Measurements from ENCODE around the gene SLC15A1. TPM values are rescaled to one million over a fixed set of nuclear protein-coding genes. Genes with fewer than 3 reads are reported as not detected.
A peak's percentile ranks its signal among the peaks of the same experiment; 100 is the strongest.

SLC15A1 gene
- 10 to 100 TPM; 16.8 to 35.7 TPM for total RNA-seq
- long read RNA-seq, transcript SLC15A1-202 (23 exons, 3,106 nt) = major isoform, 14 of 28 reads
- long read RNA-seq, partial matches to known transcripts = 3 of 28 reads
- long read RNA-seq, other reads (novel, unspliced or antisense) = 11 of 28 reads

GRCh38 chr13:98752467-98753290 lies at the start of gene SLC15A1:
Gene SLC15A1, minus strand, starts transcription at chr13:98752672. Its CDS starts 74 bp downstream, at chr13:98752598.
- intact Hi-C loops (cut with DNase I, micrococcal nuclease) = no loop called here

GRCh38 chr13:98801626-98802418 lies 49.4 kb upstream of the SLC15A1 start:
- no peak for ATAC-seq

More at GRCh38 chr13:98752467-98753290, at the start of gene SLC15A1:
- DNase-seq = peak in 1 of 2 donors; percentile 27
- ATAC-seq = peak; percentile 86

GRCh38 chr13:98800078-98800477 lies 47.6 kb upstream of the SLC15A1 start:
- ATAC-seq (no peak), DNase-seq (no peak)
- intact Hi-C loops (cut with DNase I, micrococcal nuclease) = no loop called here

More at GRCh38 chr13:98801626-98802418, 49.4 kb upstream of the SLC15A1 start:
- intact Hi-C loops (cut with DNase I, micrococcal nuclease) = no loop called here
- no peak for DNase-seq

- intact Hi-C loops (cut with DNase I, micrococcal nuclease) = no loop called here
- ATAC-seq (no peak), DNase-seq (no peak)
Measured at GRCh38 chr13:98798849-98799645, 46.6 kb upstream of the SLC15A1 start.

GRCh38 chr13:98797456-98797855 lies 45.0 kb upstream of the SLC15A1 start:
- no peak for DNase-seq
- ATAC-seq = no peak
- intact Hi-C loops (cut with DNase I, micrococcal nuclease) = no loop called here

- DNase-seq (no peak), ATAC-seq (no peak)
- intact Hi-C loops (cut with DNase I, micrococcal nuclease) = no loop called here
Measured at GRCh38 chr13:98796798-98797197, 44.3 kb upstream of the SLC15A1 start.

GRCh38 chr13:98796191-98796590 lies 43.7 kb upstream of the SLC15A1 start:
- ATAC-seq (no peak), DNase-seq (no peak)
- intact Hi-C loops (cut with DNase I, micrococcal nuclease) = no loop called here

GRCh38 chr13:98795220-98795619 lies 42.7 kb upstream of the SLC15A1 start:
- DNase-seq (no peak), ATAC-seq (no peak)
- intact Hi-C loops (cut with DNase I, micrococcal nuclease) = no loop called here

- DNase-seq = no peak
- intact Hi-C loops (cut with DNase I, micrococcal nuclease) = no loop called here
- no peak for ATAC-seq
Measured at GRCh38 chr13:98794498-98794897, 42.0 kb upstream of the SLC15A1 start.

GRCh38 chr13:98792785-98793495 lies 40.5 kb upstream of the SLC15A1 start:
- ATAC-seq = peak; percentile 69
- DNase-seq = no peak
- intact Hi-C loops (cut with DNase I, micrococcal nuclease) = no loop called here

GRCh38 chr13:98792321-98792720 lies 39.8 kb upstream of the SLC15A1 start:
- peak in 1 of 2 donors; percentile 43 for DNase-seq
- intact Hi-C loops (cut with DNase I, micrococcal nuclease) = no loop called here
- peak; percentile 97 for ATAC-seq

- intact Hi-C loops (cut with DNase I, micrococcal nuclease) = no loop called here
- ATAC-seq (no peak), DNase-seq (no peak)
Measured at GRCh38 chr13:98791611-98792010, 39.1 kb upstream of the SLC15A1 start.

- ATAC-seq (no peak), DNase-seq (no peak)
- intact Hi-C loops (cut with DNase I, micrococcal nuclease) = no loop called here
Measured at GRCh38 chr13:98787996-98788395, 35.5 kb upstream of the SLC15A1 start.

- ATAC-seq (no peak), DNase-seq (no peak)
- intact Hi-C loops (cut with DNase I, micrococcal nuclease) = no loop called here
Measured at GRCh38 chr13:98787173-98787572, 34.7 kb upstream of the SLC15A1 start.

- DNase-seq (no peak), ATAC-seq (no peak)
- intact Hi-C loops (cut with DNase I, micrococcal nuclease) = no loop called here
Measured at GRCh38 chr13:98786023-98786422, 33.6 kb upstream of the SLC15A1 start.

- ATAC-seq (no peak), DNase-seq (no peak)
- intact Hi-C loops (cut with DNase I, micrococcal nuclease) = no loop called here
Measured at GRCh38 chr13:98785405-98785804, 32.9 kb upstream of the SLC15A1 start.

- ATAC-seq (peak; percentile 98), DNase-seq (peak; percentile 25 to 38)
- intact Hi-C loops (cut with DNase I, micrococcal nuclease) = no loop called here
Measured at GRCh38 chr13:98784666-98785065, 32.2 kb upstream of the SLC15A1 start.

GRCh38 chr13:98783856-98784478 lies 31.5 kb upstream of the SLC15A1 start:
- intact Hi-C loops (cut with DNase I, micrococcal nuclease) = no loop called here
- DNase-seq (no peak), ATAC-seq (no peak)
